GM12892 (cell line): ENCODE results near the gene VPS11.

Experiments used
- POLR2A ChIP-seq: IDR thresholded peaks from 2 replicates; pipeline ENCODE4 v1.6.1; 2011; ENCODE audit warnings: low read depth, low read length, control low read depth
- POLR2AphosphoS5 ChIP-seq: IDR thresholded peaks from 2 replicates; pipeline ENCODE4 v1.6.1; 2011; ENCODE audit warnings: low read depth, low read length, control low read depth

GRCh38 chr11:119116235-119116594 lies 48.6 kb downstream of the VPS11 start:
- TF ChIP-seq POLR2A (no peak), POLR2AphosphoS5 (no peak)
